B cell (primary cell): Measurements from ENCODE around the gene CST7. TPM values are rescaled to one million over a fixed set of nuclear protein-coding genes. Genes with fewer than 3 reads are reported as not detected.

Experiments used
- ATAC-seq: fragments of 200-7000 bp; cut with Tn5 transposase; one replicate; pipeline ENCODE4 v1.10.0; 2021; ENCODE audit warnings: low read depth, mild to moderate bottlenecking, moderate number of reproducible peaks, moderate library complexity
- CTCF ChIA-PET: fragments of 350-600 bp; sonication (Branson Sonifier 250); formaldehyde crosslinking; loops from one replicate; lab custom pipeline; 2021; ENCODE audit warnings: antibody characterized with exemption, inconsistent platforms; lab: Charles Lee
- POLR2A ChIA-PET: fragments of 350-600 bp; sonication (Branson Sonifier 250); formaldehyde crosslinking; loops from one replicate; lab custom pipeline; 2021; ENCODE audit warnings: antibody characterized with exemption; lab: Charles Lee
- DNase-seq: peaks from one replicate; pipeline ENCODE4 v3.0.0; 2013
- H2AFZ ChIP-seq: 2 replicates; pipeline ENCODE4 v1.6.1; 2012; ENCODE audit warnings: mild to moderate bottlenecking, low read depth, low read length; ENCODE audit not compliant: insufficient read depth, poor library complexity, severe bottlenecking
- H3K27ac ChIP-seq, 2 donors: 1 replicate in 1 of 2; 2 replicates in 1 of 2; pipeline ENCODE4 v1.5.1; 2012 to 2013; ENCODE audit warnings: low read length in 2 of 2, mild to moderate bottlenecking in 2 of 2, moderate library complexity in 1 of 2
- H3K27me3 ChIP-seq, 4 experiments: fragments of 200-600 bp in 1 of 4; sonication (generic) in 1 of 4; replicated peaks in 1 of 4; 1 replicate in 2 of 4; 2 replicates in 2 of 4; pipeline versions ENCODE4 v1.6.1 to v1.7.0; 2013 to 2016; ENCODE audit warnings: low read length in 3 of 4, mild to moderate bottlenecking in 2 of 4, mixed read lengths in 1 of 4, moderate library complexity in 1 of 4; ENCODE audit not compliant: insufficient read depth in 4 of 4, control insufficient read depth in 3 of 4; ENCODE audit errors: control extremely low read depth in 1 of 4
- H3K36me3 ChIP-seq, 2 experiments: replicated peaks in 1 of 2; 1 replicate in 1 of 2; 2 replicates in 1 of 2; pipeline versions ENCODE4 v1.6.1 to v1.7.1; 2013; ENCODE audit warnings: low read length in 1 of 2; ENCODE audit not compliant: insufficient read depth in 2 of 2, control insufficient read depth in 1 of 2; ENCODE audit errors: control extremely low read depth in 1 of 2, extremely low read depth in 1 of 2
- H3K4me1 ChIP-seq, 2 donors: fragments of 200-600 bp in 1 of 2; sonication (generic) in 1 of 2; 1 replicate in 1 of 2; 2 replicates in 1 of 2; pipeline versions ENCODE4 v1.5.1 to v1.6.1; 2013 to 2017; ENCODE audit warnings: low read length in 2 of 2; ENCODE audit not compliant: control insufficient read depth in 2 of 2, insufficient read depth in 2 of 2
- H3K4me2 ChIP-seq: replicated peaks from 2 replicates; pipeline ENCODE3; 2012; ENCODE audit warnings: mild to moderate bottlenecking, low read depth, low read length; ENCODE audit not compliant: poor library complexity, severe bottlenecking
- H3K4me3 ChIP-seq, 5 experiments: fragments of 200-600 bp in 1 of 5; sonication (generic) in 1 of 5; 1 replicate in 3 of 5; 2 replicates in 2 of 5; pipeline versions ENCODE4 v1.5.1 to v1.7.0; 2011 to 2016; ENCODE audit warnings: low read length in 4 of 5, mild to moderate bottlenecking in 4 of 5, low read depth in 2 of 5, control low read depth in 1 of 5, moderate library complexity in 1 of 5; ENCODE audit not compliant: insufficient read depth in 1 of 5; ENCODE audit errors: control extremely low read depth in 1 of 5, extremely low read depth in 1 of 5
- H3K79me2 ChIP-seq: fragments of 200-600 bp; sonication (generic); one replicate; pipeline ENCODE4 v1.6.0; 2016; ENCODE audit warnings: low read length; ENCODE audit not compliant: control insufficient read depth, insufficient read depth
- H3K9ac ChIP-seq: fragments of 200-600 bp; sonication (generic); 2 replicates; pipeline ENCODE4 v1.6.1; 2017; ENCODE audit warnings: mild to moderate bottlenecking, low read length, moderate library complexity
- H3K9me3 ChIP-seq, 3 donors: one replicate each; pipeline versions ENCODE4 v1.6.1 to v1.7.1; 2013; ENCODE audit warnings: low read length in 2 of 3; ENCODE audit not compliant: control insufficient read depth in 2 of 3, insufficient read depth in 1 of 3; ENCODE audit errors: control extremely low read depth in 1 of 3
- H4K20me1 ChIP-seq: 2 replicates; pipeline ENCODE4 v1.6.0; 2012; ENCODE audit warnings: mild to moderate bottlenecking, low read length; ENCODE audit not compliant: insufficient read depth, control insufficient read depth, poor library complexity, severe bottlenecking
- H3K27ac Mint-ChIP-seq: one replicate; pipeline ENCODE4 v1.8.0; 2021; ENCODE audit warnings: mixed read lengths
- H3K27me3 Mint-ChIP-seq: one replicate; pipeline ENCODE4 v1.8.0; 2021; ENCODE audit warnings: mixed read lengths
- H3K4me1 Mint-ChIP-seq: one replicate; pipeline ENCODE4 v1.8.0; 2021; ENCODE audit warnings: mixed read lengths
- H3K4me3 Mint-ChIP-seq: one replicate; pipeline ENCODE4 v1.8.0; 2021; ENCODE audit warnings: mixed read lengths
- H3K9me3 Mint-ChIP-seq: one replicate; pipeline ENCODE4 v1.8.0; 2022; ENCODE audit warnings: mixed read lengths; ENCODE audit not compliant: insufficient read depth
- EZH2 ChIP-seq: IDR thresholded peaks from 2 replicates; pipeline ENCODE4 v1.6.1; 2012; ENCODE audit warnings: borderline replicate concordance, low read depth, mild to moderate bottlenecking, moderate library complexity, low read length; ENCODE audit not compliant: insufficient read depth, poor library complexity, severe bottlenecking
- WGBS: methylation state at CpG from one replicate; pipeline ENCODE4 v1.1.5; 2013; ENCODE audit warnings: missing lambda C conversion rate; ENCODE audit not compliant: insufficient coverage; 5-methylcytosine and 5-hydroxymethylcytosine counted together
- intact Hi-C: fragments of 100-400 bp; cut with micrococcal nuclease; formaldehyde crosslinking; loops from one replicate; pipeline ENCODE4 v1.10.0; 2022
- polyA plus RNA-seq: library from polyadenylated mRNA; depleted of rRNA; stranded (reverse); fragments of >200 nt; gene quantifications from 2 replicates; pipeline ENCODE4 v1.2.3, GENCODE V29; 2012
- total RNA-seq, 2 donors: library from RNA; stranded (reverse); fragments of 120-200 nt in 1 of 2; gene quantifications; 1 replicate in 1 of 2; 2 replicates in 1 of 2; pipeline versions ENCODE4 v1.2.3 to v1.2.4, GENCODE V29; 2013 to 2022
- TF ChIP-seq, protein P1 (sequence below): fragments of 200-600 bp; IDR thresholded peaks from one replicate; pipeline ENCODE4 v1.8.0; 2022; ENCODE audit warnings: antibody characterized with exemption, mild to moderate bottlenecking

Gene CST7
- total and polyA plus RNA-seq, 2 donors (not counting 1 experiment from before 2014, with no cell fraction given): 0.94 to 3.4 TPM

- no peak overlapping the region for H3K27ac ChIP-seq
- peaks cover 0 to 3% (median 0%) of the 10 kb centered on the region in 3 donors for H3K9me3 ChIP-seq
- DNase-seq (no peak), ATAC-seq (no peak)
- H3K4me3 ChIP-seq: no peak overlapping the region
- CTCF ChIA-PET: no interaction called here
- Mint-ChIP-seq H3K27ac (no peak overlapping the region), H3K27me3 (peaks cover 20% of the 10 kb centered on the region), H3K9me3 (no peaks in the 10 kb centered on the region), H3K4me1 (no peaks in the 10 kb centered on the region), H3K4me3 (no peak overlapping the region)
- peaks cover 0 to 3% of the 10 kb centered on the region in 2 donors for H3K4me1 ChIP-seq
- 94% methylated on average over 9 of the region's 9 CpGs for WGBS
- no peak overlapping the region for H3K4me2 ChIP-seq
- intact Hi-C loops: loop anchor here (5.0 kb wide), 1 partner anchor 753 kb away; no protein-coding TSS in a partner anchor
- TF ChIP-seq EZH2: no peak
- TF ChIP-seq, protein P1, sequence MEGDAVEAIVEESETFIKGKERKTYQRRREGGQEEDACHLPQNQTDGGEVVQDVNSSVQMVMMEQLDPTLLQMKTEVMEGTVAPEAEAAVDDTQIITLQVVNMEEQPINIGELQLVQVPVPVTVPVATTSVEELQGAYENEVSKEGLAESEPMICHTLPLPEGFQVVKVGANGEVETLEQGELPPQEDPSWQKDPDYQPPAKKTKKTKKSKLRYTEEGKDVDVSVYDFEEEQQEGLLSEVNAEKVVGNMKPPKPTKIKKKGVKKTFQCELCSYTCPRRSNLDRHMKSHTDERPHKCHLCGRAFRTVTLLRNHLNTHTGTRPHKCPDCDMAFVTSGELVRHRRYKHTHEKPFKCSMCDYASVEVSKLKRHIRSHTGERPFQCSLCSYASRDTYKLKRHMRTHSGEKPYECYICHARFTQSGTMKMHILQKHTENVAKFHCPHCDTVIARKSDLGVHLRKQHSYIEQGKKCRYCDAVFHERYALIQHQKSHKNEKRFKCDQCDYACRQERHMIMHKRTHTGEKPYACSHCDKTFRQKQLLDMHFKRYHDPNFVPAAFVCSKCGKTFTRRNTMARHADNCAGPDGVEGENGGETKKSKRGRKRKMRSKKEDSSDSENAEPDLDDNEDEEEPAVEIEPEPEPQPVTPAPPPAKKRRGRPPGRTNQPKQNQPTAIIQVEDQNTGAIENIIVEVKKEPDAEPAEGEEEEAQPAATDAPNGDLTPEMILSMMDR: no peak
- no peaks in the 10 kb centered on the region for H4K20me1 ChIP-seq
- H2AFZ ChIP-seq: no peak overlapping the region
- H3K27me3 ChIP-seq: peaks cover 0 to 13% (median 2%) of the 10 kb centered on the region in 4 experiments
- no peaks in the 10 kb centered on the region for H3K36me3 ChIP-seq
- no peak overlapping the region for H3K9ac ChIP-seq
- POLR2A ChIA-PET: no interaction called here
- H3K79me2 ChIP-seq: no peaks in the 10 kb centered on the region
Measured at GRCh38 chr20:24915440-24915839, 33.6 kb upstream of the CST7 start.

DNA sequence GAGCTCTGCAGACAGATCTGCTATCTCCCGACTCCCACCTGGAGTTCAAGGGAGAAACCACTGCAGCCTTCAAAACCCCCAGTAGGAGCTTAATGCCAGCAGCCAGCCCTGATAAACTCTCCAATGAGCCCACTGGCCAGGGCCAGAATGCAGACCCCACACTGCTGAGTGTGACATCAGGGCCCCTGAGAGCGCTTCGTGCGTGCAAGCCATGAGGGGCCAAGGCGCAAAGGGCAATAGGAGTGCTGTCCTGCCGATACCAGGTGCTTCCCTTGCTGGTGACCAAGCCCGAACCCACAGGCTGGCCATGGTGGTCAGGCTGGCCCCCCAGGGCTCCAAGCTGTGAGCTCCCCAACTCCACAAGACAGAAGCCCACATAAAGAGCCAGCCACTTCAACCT is 33.2 kb upstream of the CST7 start:
- Mint-ChIP-seq H3K4me1 (no peaks in the 10 kb centered on the region), H3K27me3 (peaks cover 21% of the 10 kb centered on the region), H3K27ac (no peak overlapping the region), H3K4me3 (no peak overlapping the region), H3K9me3 (no peaks in the 10 kb centered on the region)
- no peak for DNase-seq
- intact Hi-C loops: loop anchor here (5.0 kb wide), 1 partner anchor 754 kb away; no protein-coding TSS in a partner anchor
- Histone ChIP-seq H3K27me3 (peaks cover 0 to 13% (median 2%) of the 10 kb centered on the region in 4 experiments), H3K79me2 (no peaks in the 10 kb centered on the region), H3K4me3 (no peak overlapping the region), H3K9me3 (no peaks in the 10 kb centered on the region), H3K4me2 (no peak overlapping the region), H4K20me1 (no peaks in the 10 kb centered on the region), H3K9ac (no peak overlapping the region), H2AFZ (no peak overlapping the region), H3K36me3 (no peaks in the 10 kb centered on the region), H3K27ac (no peak overlapping the region), H3K4me1 (peaks cover 0 to 3% of the 10 kb centered on the region in 2 donors)
- ChIA-PET CTCF (no interaction called here), POLR2A (no interaction called here)
- no peak for ATAC-seq
- 82% methylated on average over 7 of the region's 7 CpGs for WGBS
- TF ChIP-seq, protein P1: no peak
- no peak for TF ChIP-seq EZH2
